H9 (cell line): ENCODE data around the gene JAK1. TPM values are rescaled to one million over a fixed set of nuclear protein-coding genes. Genes with fewer than 3 reads are reported as not detected.

Experiments used
- DNase-seq: peaks from one replicate; pipeline ENCODE4 v3.0.0-alpha.2; 2017
- H2AFZ ChIP-seq: one replicate; pipeline ENCODE4 v1.6.1; 2013; ENCODE audit warnings: mild to moderate bottlenecking, low read length, control low read depth, moderate library complexity
- H2AK5ac ChIP-seq: 2 replicates; pipeline ENCODE4 v1.6.1; 2013; ENCODE audit warnings: low read length, control low read depth, mixed read lengths; ENCODE audit not compliant: insufficient read length
- H2BK120ac ChIP-seq: one replicate; pipeline ENCODE4 v1.6.1; 2013; ENCODE audit warnings: low read depth, mild to moderate bottlenecking, low read length, control low read depth, inconsistent platforms; ENCODE audit not compliant: poor library complexity, severe bottlenecking
- H2BK12ac ChIP-seq: 2 replicates; pipeline ENCODE4 v1.6.1; 2013; ENCODE audit warnings: low read length, control low read depth, mixed read lengths, low read depth; ENCODE audit not compliant: insufficient read length
- H2BK15ac ChIP-seq: 2 replicates; pipeline ENCODE4 v1.6.1; 2013; ENCODE audit warnings: low read depth, low read length, control low read depth
- H2BK20ac ChIP-seq: one replicate; pipeline ENCODE4 v1.6.1; 2013; ENCODE audit warnings: low read depth, mild to moderate bottlenecking, low read length, control low read depth, inconsistent platforms; ENCODE audit not compliant: poor library complexity, severe bottlenecking
- H2BK5ac ChIP-seq: 2 replicates; pipeline ENCODE4 v1.6.1; 2013; ENCODE audit warnings: low read length, control low read depth, mixed read lengths; ENCODE audit not compliant: insufficient read length
- H3K14ac ChIP-seq: 2 replicates; pipeline ENCODE4 v1.6.1; 2013; ENCODE audit warnings: low read length, control low read depth; ENCODE audit not compliant: insufficient read depth
- H3K18ac ChIP-seq: 2 replicates; pipeline ENCODE4 v1.6.1; 2013; ENCODE audit warnings: low read depth, mild to moderate bottlenecking, mixed read lengths, low read length, control low read depth; ENCODE audit not compliant: insufficient read length
- H3K23ac ChIP-seq: 2 replicates; pipeline ENCODE4 v1.6.1; 2013; ENCODE audit warnings: low read length, control low read depth, mixed read lengths, low read depth; ENCODE audit not compliant: insufficient read length
- H3K23me2 ChIP-seq: 2 replicates; pipeline ENCODE4 v1.6.1; 2013; ENCODE audit warnings: low read depth, mild to moderate bottlenecking, mixed read lengths, low read length, control low read depth; ENCODE audit not compliant: insufficient read length, poor library complexity, severe bottlenecking
- H3K27ac ChIP-seq: 2 replicates; pipeline ENCODE4 v1.5.1; 2013; ENCODE audit warnings: low read length, control low read depth, mixed read lengths, low read depth; ENCODE audit not compliant: insufficient read length
- H3K27me3 ChIP-seq: 2 replicates; pipeline ENCODE4 v1.6.1; 2013; ENCODE audit warnings: low read length, control low read depth, inconsistent platforms; ENCODE audit not compliant: insufficient read depth
- H3K4ac ChIP-seq: 2 replicates; pipeline ENCODE4 v1.6.1; 2013; ENCODE audit warnings: low read depth, mild to moderate bottlenecking, control low read depth, inconsistent platforms, low read length, moderate library complexity
- H3K4me1 ChIP-seq: 2 replicates; pipeline ENCODE4 v1.6.1; 2013; ENCODE audit warnings: low read length, control low read depth, inconsistent platforms; ENCODE audit not compliant: insufficient read depth
- H3K4me2 ChIP-seq: 2 replicates; pipeline ENCODE4 v1.6.1; 2013; ENCODE audit warnings: low read length, control low read depth, mixed read lengths; ENCODE audit not compliant: insufficient read length, insufficient read depth
- H3K56ac ChIP-seq: 2 replicates; pipeline ENCODE4 v1.6.1; 2013; ENCODE audit warnings: low read depth, mild to moderate bottlenecking, mixed read lengths, low read length, control low read depth; ENCODE audit not compliant: insufficient read length
- H3K79me1 ChIP-seq: 2 replicates; pipeline ENCODE4 v1.6.1; 2013; ENCODE audit warnings: low read depth, mild to moderate bottlenecking, moderate library complexity, low read length, control low read depth, inconsistent platforms; ENCODE audit not compliant: insufficient read depth, poor library complexity, severe bottlenecking
- H3K79me2 ChIP-seq: 2 replicates; pipeline ENCODE4 v1.6.1; 2013; ENCODE audit warnings: low read length, control low read depth, inconsistent platforms; ENCODE audit not compliant: insufficient read depth
- H3K9ac ChIP-seq: 2 replicates; pipeline ENCODE4 v1.6.1; 2013; ENCODE audit warnings: low read length, control low read depth, mixed read lengths; ENCODE audit not compliant: insufficient read length; ENCODE audit errors: extremely low read depth
- H3K9me3 ChIP-seq: one replicate; pipeline ENCODE4 v1.6.1; 2013; ENCODE audit warnings: low read depth, low read length, inconsistent platforms; ENCODE audit not compliant: control insufficient read depth
- H3T11ph ChIP-seq: one replicate; pipeline ENCODE4 v1.6.1; 2013; ENCODE audit warnings: mild to moderate bottlenecking, low read length, control low read depth, inconsistent platforms
- H4K20me1 ChIP-seq: one replicate; pipeline ENCODE4 v1.6.1; 2013; ENCODE audit not compliant: control insufficient read depth, insufficient read length, insufficient read depth
- H4K5ac ChIP-seq: 2 replicates; pipeline ENCODE4 v1.6.1; 2013; ENCODE audit warnings: low read depth, mild to moderate bottlenecking, mixed read lengths, low read length, control low read depth; ENCODE audit not compliant: insufficient read length
- H4K8ac ChIP-seq: replicated peaks from 2 replicates; pipeline ENCODE4 v1.6.1; 2013; ENCODE audit warnings: low read length, control low read depth, mixed read lengths, low read depth; ENCODE audit not compliant: insufficient read length
- H4K91ac ChIP-seq: 2 replicates; pipeline ENCODE4 v1.6.1; 2013; ENCODE audit warnings: low read depth, mild to moderate bottlenecking, moderate library complexity, mixed read lengths, low read length, control low read depth; ENCODE audit not compliant: insufficient read length
- H3K27ac Mint-ChIP-seq, 3 experiments: 2 replicates in 2 of 3; 3 replicates in 1 of 3; pipeline ENCODE4 v1.8.0; 2020 to 2021; ENCODE audit warnings: mixed read lengths in 3 of 3, mild to moderate bottlenecking in 1 of 3, moderate library complexity in 1 of 3
- H3K27me3 Mint-ChIP-seq: 2 replicates; pipeline ENCODE4 v1.8.0; 2021; ENCODE audit warnings: low read depth, mild to moderate bottlenecking, moderate library complexity, mixed read lengths
- H3K36me3 Mint-ChIP-seq, 3 experiments: 2 replicates in 2 of 3; 3 replicates in 1 of 3; pipeline ENCODE4 v1.8.0; 2020 to 2021; ENCODE audit warnings: low read depth in 3 of 3, mixed read lengths in 3 of 3; ENCODE audit not compliant: insufficient read depth in 1 of 3
- H3K4me1 Mint-ChIP-seq, 2 experiments: 2 replicates each; pipeline ENCODE4 v1.8.0; 2020; ENCODE audit warnings: mixed read lengths in 2 of 2
- H3K4me3 Mint-ChIP-seq, 2 experiments: 2 replicates in 1 of 2; 3 replicates in 1 of 2; pipeline ENCODE4 v1.8.0; 2020 to 2021; ENCODE audit warnings: mild to moderate bottlenecking in 2 of 2, mixed read lengths in 2 of 2, moderate library complexity in 1 of 2
- H3K9me3 Mint-ChIP-seq, 2 experiments: 2 replicates in 1 of 2; 3 replicates in 1 of 2; pipeline ENCODE4 v1.8.0; 2020; ENCODE audit warnings: mild to moderate bottlenecking in 2 of 2, mixed read lengths in 2 of 2, moderate library complexity in 1 of 2
- WGBS: extraction: QIAGEN DNeasy Blood & Tissue Kit; methylation state at CpG from one replicate; pipeline ENCODE4 v1.1.7; 2013; ENCODE audit warnings: missing lambda C conversion rate, low lambda C conversion rate, mixed read lengths; ENCODE audit not compliant: insufficient read length; ENCODE audit errors: extremely low coverage; 5-methylcytosine and 5-hydroxymethylcytosine counted together
- total RNA-seq: library from RNA; stranded (reverse); gene quantifications from 2 replicates; pipeline ENCODE4 v1.2.1, GENCODE V29; 2021
- TF ChIP-seq, protein P1 (sequence below): fragments of 200-600 bp; sonication (generic); conservative IDR thresholded peaks from 3 replicates; pipeline ENCODE4 v1.8.0; 2021; ENCODE audit warnings: antibody characterized with exemption, mild to moderate bottlenecking

Gene JAK1
- total RNA-seq, 1 experiment from 2014 or later = 12.8 TPM

DNA sequence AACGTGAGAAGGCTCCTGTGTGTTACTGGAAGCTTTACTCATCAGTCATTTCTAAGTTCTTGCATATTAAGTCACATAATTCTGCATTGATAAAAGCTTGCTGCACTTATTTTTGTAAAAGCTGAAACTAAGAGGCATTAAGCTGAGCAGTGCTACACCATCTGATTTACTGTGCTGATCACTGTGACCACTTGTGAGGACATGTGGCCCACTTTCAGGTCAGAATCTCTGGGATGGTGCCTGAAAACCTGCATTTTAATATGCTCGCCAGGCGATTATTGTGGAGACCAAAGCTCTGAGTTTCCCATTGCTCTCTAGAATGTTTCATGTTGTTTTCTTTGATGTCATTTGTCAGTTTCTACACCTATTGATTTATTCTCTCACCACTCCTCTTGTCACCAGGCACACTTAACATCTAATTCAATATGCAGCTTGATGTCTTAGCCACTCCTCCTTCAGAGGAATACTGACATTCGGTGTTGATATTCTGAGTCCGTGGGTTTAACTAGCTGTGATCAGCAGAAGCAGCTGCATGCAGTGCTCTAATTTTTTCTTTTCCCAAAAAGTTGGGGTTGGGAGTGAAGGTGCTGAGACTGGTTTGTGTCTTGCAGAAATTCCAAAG is 136.2 kb downstream of the JAK1 start:
- Histone ChIP-seq H3K4me1 (no peaks in the 10 kb centered on the region), H2AFZ (no peak overlapping the region)

More for the DNA sequence above, 136.2 kb downstream of the JAK1 start:
- no peak for DNase-seq
- Histone ChIP-seq H3K18ac (no peak overlapping the region), H2BK12ac (no peak overlapping the region), H2AK5ac (no peak overlapping the region), H3K9me3 (no peaks in the 10 kb centered on the region), H3K79me2 (no peaks in the 10 kb centered on the region), H3K27ac (no peak overlapping the region), H3K4me2 (no peak overlapping the region), H3K9ac (no peak overlapping the region), H3K14ac (no peak overlapping the region), H2BK15ac (no peak overlapping the region), H2BK120ac (no peak overlapping the region), H3K23ac (no peak overlapping the region), H2BK20ac (no peak overlapping the region), H3K23me2 (no peaks in the 10 kb centered on the region), H3K56ac (no peak overlapping the region), H4K5ac (no peak overlapping the region), H3K4ac (no peak overlapping the region), H3T11ph (no peak overlapping the region), H2BK5ac (no peak overlapping the region), H4K20me1 (no peaks in the 10 kb centered on the region), H4K8ac (no peak overlapping the region), H3K79me1 (no peaks in the 10 kb centered on the region), H4K91ac (no peak overlapping the region), H3K27me3 (no peaks in the 10 kb centered on the region)
- no peaks in the 10 kb centered on the region for H3K27me3 Mint-ChIP-seq
- H3K4me1 Mint-ChIP-seq = peaks cover 4 to 6% of the 10 kb centered on the region in 2 experiments; a peak in 3 of 4 replicates
- no peak overlapping the region for H3K4me3 Mint-ChIP-seq
- TF ChIP-seq, protein P1, sequence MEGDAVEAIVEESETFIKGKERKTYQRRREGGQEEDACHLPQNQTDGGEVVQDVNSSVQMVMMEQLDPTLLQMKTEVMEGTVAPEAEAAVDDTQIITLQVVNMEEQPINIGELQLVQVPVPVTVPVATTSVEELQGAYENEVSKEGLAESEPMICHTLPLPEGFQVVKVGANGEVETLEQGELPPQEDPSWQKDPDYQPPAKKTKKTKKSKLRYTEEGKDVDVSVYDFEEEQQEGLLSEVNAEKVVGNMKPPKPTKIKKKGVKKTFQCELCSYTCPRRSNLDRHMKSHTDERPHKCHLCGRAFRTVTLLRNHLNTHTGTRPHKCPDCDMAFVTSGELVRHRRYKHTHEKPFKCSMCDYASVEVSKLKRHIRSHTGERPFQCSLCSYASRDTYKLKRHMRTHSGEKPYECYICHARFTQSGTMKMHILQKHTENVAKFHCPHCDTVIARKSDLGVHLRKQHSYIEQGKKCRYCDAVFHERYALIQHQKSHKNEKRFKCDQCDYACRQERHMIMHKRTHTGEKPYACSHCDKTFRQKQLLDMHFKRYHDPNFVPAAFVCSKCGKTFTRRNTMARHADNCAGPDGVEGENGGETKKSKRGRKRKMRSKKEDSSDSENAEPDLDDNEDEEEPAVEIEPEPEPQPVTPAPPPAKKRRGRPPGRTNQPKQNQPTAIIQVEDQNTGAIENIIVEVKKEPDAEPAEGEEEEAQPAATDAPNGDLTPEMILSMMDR = no peak
- no CpG with 5 or more reads among the region's 5 CpGs for WGBS
- no peaks in the 10 kb centered on the region for H3K9me3 Mint-ChIP-seq
- H3K27ac Mint-ChIP-seq = no peak overlapping the region
- H3K36me3 Mint-ChIP-seq = peaks cover 0 to 11% (median 0%) of the 10 kb centered on the region in 3 experiments; a peak in 1 of 7 replicates
